ENCODE results near the gene NCOA3.
"Not testable (repeated sequence)": the region's sequence is repeated elsewhere in the genome, so short reads cannot be mapped to it uniquely, and the experiment has no call there.

Gene NCOA3

GRCh38 chr20:47535994-47536393, 34.3 kb downstream of the NCOA3 start:
- no peak for DNase-seq (ENCODE audit: low read depth in 2 of 2)

GRCh38 chr20:47540443-47541354, 39.0 kb downstream of the NCOA3 start:
- DNase-seq (ENCODE audit: low read depth in 2 of 2), result no peak

GRCh38 chr20:47541355-47541922, 39.8 kb downstream of the NCOA3 start:
- no peak for DNase-seq (ENCODE audit: low read depth in 2 of 2)

- DNase-seq (ENCODE audit: low read depth in 2 of 2), result no peak
Measured at GRCh38 chr20:47543006-47543431, 41.3 kb downstream of the NCOA3 start.

GRCh38 chr20:47544240-47544639, 42.6 kb downstream of the NCOA3 start:
- no peak for DNase-seq (ENCODE audit: low read depth in 2 of 2)

GRCh38 chr20:47544852-47545251, 43.2 kb downstream of the NCOA3 start:
- DNase-seq (ENCODE audit: low read depth in 2 of 2), result no peak

- no peak for DNase-seq (ENCODE audit: low read depth in 2 of 2)
Measured at GRCh38 chr20:47545499-47545898, 43.8 kb downstream of the NCOA3 start.

- DNase-seq (ENCODE audit: low read depth in 2 of 2), result no peak
Measured at GRCh38 chr20:47546184-47547033, 44.7 kb downstream of the NCOA3 start.

- DNase-seq (ENCODE audit: low read depth in 2 of 2), result no peak
Measured at GRCh38 chr20:47547034-47547387, 45.3 kb downstream of the NCOA3 start.

GRCh38 chr20:47549671-47550070, 48.0 kb downstream of the NCOA3 start:
- no peak for DNase-seq (ENCODE audit: low read depth in 2 of 2)

- no peak for DNase-seq (ENCODE audit: low read depth in 2 of 2)
Measured at GRCh38 chr20:47551222-47551621, 49.5 kb downstream of the NCOA3 start.

GRCh38 chr20:47551841-47552240, 50.2 kb downstream of the NCOA3 start:
- DNase-seq (ENCODE audit: low read depth in 2 of 2), result no peak

- no peak for DNase-seq (ENCODE audit: low read depth in 2 of 2)
Measured at GRCh38 chr20:47552996-47553395, 51.3 kb downstream of the NCOA3 start.

- DNase-seq (ENCODE audit: low read depth in 2 of 2), result not testable (repeated sequence)
Measured at GRCh38 chr20:47553594-47554235, 52.0 kb downstream of the NCOA3 start.

GRCh38 chr20:47554283-47554682, 52.6 kb downstream of the NCOA3 start:
- not testable (repeated sequence) for DNase-seq (ENCODE audit: low read depth in 2 of 2)

GRCh38 chr20:47557218-47557617, 55.5 kb downstream of the NCOA3 start:
- DNase-seq (ENCODE audit: low read depth in 2 of 2), result no peak

GRCh38 chr20:47557791-47558190, 56.1 kb downstream of the NCOA3 start:
- no peak for DNase-seq (ENCODE audit: low read depth in 2 of 2)

GRCh38 chr20:47558295-47559066, 56.8 kb downstream of the NCOA3 start:
- no peak for DNase-seq (ENCODE audit: low read depth in 2 of 2)

GRCh38 chr20:47559141-47559540, 57.5 kb downstream of the NCOA3 start:
- no peak for DNase-seq (ENCODE audit: low read depth in 2 of 2)

- DNase-seq (ENCODE audit: low read depth in 2 of 2), result no peak
Measured at GRCh38 chr20:47561180-47561579, 59.5 kb downstream of the NCOA3 start.

Data from stimulated activated CD8-positive, alpha-beta memory T cell treated with anti-CD3 and anti-CD28 coated beads, Interleukin-15, amount 100 ng/mL, for 48 hours (primary cell).